HEK293T (cell line): ENCODE results near the gene FSTL4.

Experiments
- FOXK2 ChIP-seq: fragments of 450-650 bp; IDR thresholded peaks from 2 replicates; pipeline ENCODE4 v1.6.1; 2016; ENCODE audit warnings: mild to moderate bottlenecking
- HDGF ChIP-seq: fragments of 450-650 bp; IDR thresholded peaks from 2 replicates; pipeline ENCODE4 v1.6.1; 2017; ENCODE audit warnings: antibody characterized with exemption, borderline replicate concordance
- L3MBTL2 ChIP-seq: fragments of 450-650 bp; conservative IDR thresholded peaks from 2 replicates; pipeline ENCODE4 v1.6.1; 2016; ENCODE audit warnings: mild to moderate bottlenecking

- TF ChIP-seq FOXK2 (no peak), L3MBTL2 (no peak), HDGF (no peak)
These were observed 290.4 kb downstream of the FSTL4 start for GRCh38 chr5:133321833-133322420.
